Activated naive CD8-positive, alpha-beta T cell treated with anti-CD3 and anti-CD28 coated beads, Interleukin-2, amount 50 U/mL, for 16 hours (primary cell): ENCODE data around the gene SERPINH1.

Source experiments
- DNase-seq: peaks from one replicate; pipeline ENCODE4 v3.0.0-alpha.2; 2020; ENCODE audit warnings: low read depth, low spot score

The SERPINH1 gene

DNA sequence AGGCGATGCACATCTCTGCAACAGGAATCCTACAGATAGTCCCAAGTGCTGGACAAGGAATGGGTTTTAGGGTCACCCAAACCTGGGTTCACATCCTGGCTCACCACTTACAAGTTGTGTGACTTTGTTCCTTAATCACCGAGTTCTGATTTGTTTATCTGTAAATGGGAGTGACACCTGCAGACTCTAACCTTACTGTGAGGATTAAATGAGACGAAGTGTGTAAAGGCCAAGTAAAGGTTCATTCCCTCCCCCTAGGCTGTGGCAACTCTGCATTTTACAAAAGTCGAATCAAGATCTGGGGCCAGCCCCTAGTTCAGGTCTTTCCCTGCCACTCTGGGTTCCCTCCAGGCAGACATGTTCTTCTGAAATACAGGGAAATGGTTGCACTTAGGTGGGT lies 34.9 kb downstream of the SERPINH1 start:
- DNase-seq, result no peak

DNA sequence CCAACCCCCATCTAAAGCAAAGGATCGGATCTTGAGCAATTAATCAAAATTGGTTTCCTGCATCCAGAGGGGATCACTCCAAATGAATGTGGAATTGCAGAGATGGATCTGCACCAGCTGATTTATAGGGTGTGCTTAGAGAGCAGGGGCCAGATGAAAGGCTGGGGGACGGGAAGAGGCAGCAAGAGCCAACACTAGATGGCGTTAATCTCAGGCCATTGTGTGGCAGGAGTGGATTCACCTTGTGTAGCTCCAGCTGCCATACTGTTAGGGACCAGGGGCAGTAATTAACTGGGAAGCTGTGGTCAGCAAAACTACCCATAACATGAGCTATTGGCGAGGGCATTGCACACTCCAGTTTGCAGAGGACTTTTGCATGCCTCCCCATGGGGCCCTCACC lies 35.6 kb downstream of the SERPINH1 start:
- DNase-seq, result no peak

- no peak for DNase-seq
Measured at GRCh38 chr11:75598264-75598663, 36.2 kb downstream of the SERPINH1 start.

GRCh38 chr11:75598900-75599299 lies 36.8 kb downstream of the SERPINH1 start:
- DNase-seq, result no peak

- no peak for DNase-seq
Measured at GRCh38 chr11:75600356-75600755, 38.3 kb downstream of the SERPINH1 start.

DNA sequence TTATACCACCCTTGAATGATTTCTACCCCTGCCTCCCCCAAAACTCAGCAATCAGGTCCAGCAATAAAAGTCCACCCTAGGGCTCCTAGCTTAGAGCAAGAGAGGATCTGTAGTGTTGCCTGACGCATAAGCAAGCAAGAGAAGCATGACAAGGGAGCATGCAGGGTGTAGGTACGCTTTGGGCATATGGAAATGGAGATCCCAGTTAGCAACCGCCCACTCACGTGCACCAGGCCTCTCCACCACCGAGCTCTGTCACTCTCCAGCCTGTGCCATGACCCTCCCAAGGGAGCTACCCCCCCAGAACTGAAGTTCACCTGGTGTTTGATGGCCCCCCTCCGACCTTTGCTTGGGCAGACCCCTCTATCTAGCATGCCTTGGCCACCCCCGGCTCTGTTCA lies 39.4 kb downstream of the SERPINH1 start:
- DNase-seq, result no peak

DNA sequence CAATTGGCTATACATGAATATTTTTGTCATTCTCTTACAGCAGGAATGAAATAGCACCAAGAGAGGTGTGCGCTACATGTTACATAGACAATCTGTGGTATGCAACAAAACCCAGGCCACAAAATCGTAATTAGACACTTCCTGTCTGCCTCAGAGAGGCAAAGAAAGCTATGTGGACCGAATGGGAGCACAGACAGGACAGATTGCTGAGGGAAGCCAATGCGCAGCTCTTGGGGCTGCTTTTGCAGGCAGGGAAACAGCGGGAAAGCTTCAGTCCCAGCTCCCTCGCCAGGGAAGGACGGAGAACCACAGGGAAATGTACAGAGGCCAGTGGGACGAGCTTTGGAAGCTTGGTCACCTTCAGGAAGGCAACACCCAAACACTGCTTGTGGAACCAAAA lies 40.9 kb downstream of the SERPINH1 start:
- DNase-seq, result no peak

DNA sequence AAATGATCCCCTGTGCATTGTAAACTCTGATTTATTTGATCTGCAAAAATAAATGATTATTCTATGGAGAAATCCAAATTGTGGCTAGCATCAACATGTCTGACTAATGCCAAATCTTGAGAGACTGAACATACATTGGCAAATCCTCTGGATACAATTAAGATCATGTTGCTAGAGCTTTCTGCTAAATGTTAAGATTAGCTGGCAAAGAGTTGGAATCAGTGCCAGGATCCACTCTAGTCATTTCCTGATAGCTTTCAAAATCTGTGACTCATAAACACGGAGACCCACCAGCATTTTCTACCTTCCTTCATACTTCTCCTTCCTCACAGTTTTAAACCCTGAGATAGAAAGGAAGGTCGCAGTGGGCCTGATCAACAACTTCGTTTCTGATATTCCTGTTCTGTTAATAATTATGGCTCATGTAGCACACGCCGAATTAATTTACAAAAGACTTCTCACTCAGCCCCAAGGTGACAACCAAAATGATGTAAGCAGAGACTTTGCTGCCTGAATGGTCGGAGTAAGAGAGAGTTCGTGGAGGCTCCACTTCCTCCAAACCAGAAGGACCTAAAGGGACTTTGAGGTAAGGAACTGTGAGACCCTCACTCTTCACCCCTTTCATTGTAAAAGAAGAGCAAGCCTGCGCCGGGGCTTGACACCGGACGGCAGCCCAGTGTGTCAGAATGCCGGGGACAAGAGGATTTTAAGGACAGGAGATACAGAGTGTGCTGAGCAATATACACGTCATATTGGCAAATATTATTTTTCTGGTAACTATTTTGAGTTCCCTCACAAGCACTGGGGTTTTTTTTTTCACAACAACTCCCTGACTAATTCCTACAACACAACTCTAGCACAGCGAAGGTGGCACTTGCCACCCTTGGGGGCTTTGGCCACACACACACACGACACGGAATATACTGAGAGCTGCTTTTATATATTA lies 42.0 kb downstream of the SERPINH1 start:
- DNase-seq, result no peak

GRCh38 chr11:75606099-75606498 lies 44.0 kb downstream of the SERPINH1 start:
- no peak for DNase-seq

- DNase-seq, result no peak
Measured at GRCh38 chr11:75611823-75612222, 49.8 kb downstream of the SERPINH1 start.

- DNase-seq, result no peak
Measured at GRCh38 chr11:75615751-75616150, 53.7 kb downstream of the SERPINH1 start.

DNA sequence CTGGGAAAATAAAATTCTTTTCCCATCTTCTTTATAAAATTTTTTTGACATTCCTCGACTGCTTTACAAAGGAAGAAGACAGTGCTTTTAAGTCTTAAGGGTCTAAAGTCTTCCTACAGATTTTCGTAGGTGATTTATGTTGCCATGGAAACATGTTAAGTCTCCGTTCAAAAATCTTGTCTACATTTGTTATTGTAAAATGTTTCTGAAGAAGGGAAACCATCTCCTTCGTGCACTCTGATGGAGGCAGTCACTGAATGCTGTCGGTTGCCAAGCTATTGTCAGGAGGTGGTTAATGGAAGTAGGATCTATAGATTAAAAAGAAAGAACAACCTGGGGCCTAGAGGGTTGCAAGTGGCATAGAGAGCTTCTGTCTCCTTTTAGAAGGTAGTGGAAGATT lies 54.2 kb downstream of the SERPINH1 start:
- DNase-seq, result no peak
